Measurements from ENCODE around the gene MYO3B. TPM values are rescaled to one million over a fixed set of nuclear protein-coding genes. Genes with fewer than 3 reads are reported as not detected.

Gene MYO3B
- total and polyA plus RNA-seq, 2 of the 8 experiments (the other 6 are each of a cell fraction or from before 2014, with no cell fraction given), result 0.17 to 0.19 TPM

- Histone ChIP-seq H2BK20ac (ENCODE audit: low read length) (0 out of 2 replicates have a peak overlapping the region, but pooled peaks have one; percentile 80), H4K8ac (ENCODE audit: extremely low read depth, insufficient read depth, low read length) (no peak overlapping the region), H2BK5ac (ENCODE audit: low read depth, low read length) (no peak overlapping the region), H2BK15ac (ENCODE audit: low read length) (no peak overlapping the region), H3K4me2 (ENCODE audit: insufficient read depth in 1 of 2, low read depth in 2 of 2, low read length in 2 of 2) (no peak overlapping the region), H3K9ac (replicated peaks in 1 of 4; ENCODE audit: extremely low read depth in 1 of 4, low read depth in 3 of 4, low read length in 3 of 4) (no peak overlapping the region), H3K4me3 (ENCODE audit: extremely low read depth in 1 of 4, insufficient read depth in 2 of 4, low read depth in 3 of 4, low read length in 4 of 4) (no peak overlapping the region), H3K18ac (ENCODE audit: extremely low read depth, low read length) (no peak overlapping the region), H3K27me3 (replicated peaks in 1 of 4; ENCODE audit: control insufficient read depth in 3 of 4, extremely low read depth in 1 of 4, insufficient read depth in 3 of 4, low read length in 3 of 4) (no peaks in the 10 kb centered on the region), H4K91ac (replicated peaks; ENCODE audit: insufficient read length, low read length) (no peak overlapping the region), H2AFZ (ENCODE audit: low read length) (0 out of 2 replicates have a peak overlapping the region, but pooled peaks have one; percentile 25), H2BK12ac (ENCODE audit: low read depth, low read length) (no peak overlapping the region), H3K14ac (ENCODE audit: insufficient read length) (no peak overlapping the region), H3K36me3 (ENCODE audit: control insufficient read depth in 2 of 4, insufficient read depth in 4 of 4, low read length in 3 of 4) (no peaks in the 10 kb centered on the region; a peak in 1 of 8 replicates), H3K79me2 (ENCODE audit: control insufficient read depth in 1 of 2, insufficient read depth in 2 of 2, low read length in 2 of 2) (no peaks in the 10 kb centered on the region), H3K23ac (ENCODE audit: insufficient read length) (no peak overlapping the region), H2AK5ac (ENCODE audit: low read depth, low read length) (no peak overlapping the region), H2BK120ac (replicated peaks; ENCODE audit: low read depth, low read length) (no peak overlapping the region), H3K56ac (replicated peaks; ENCODE audit: insufficient read length, low read depth, low read length) (no peak overlapping the region), H4K5ac (ENCODE audit: insufficient read length, low read depth, low read length) (no peak overlapping the region), H3K27ac (ENCODE audit: low read depth, low read length) (no peak overlapping the region), H3K4me1 (replicated peaks in 1 of 4; ENCODE audit: control insufficient read depth in 3 of 4, insufficient read depth in 4 of 4, low read length in 3 of 4) (no peaks in the 10 kb centered on the region), H3K23me2 (ENCODE audit: low read depth, low read length) (no peaks in the 10 kb centered on the region), H3K9me3 (ENCODE audit: insufficient read depth in 2 of 2, low read depth in 1 of 2, low read length in 1 of 2) (peaks cover 0 to 10% of the 10 kb centered on the region in 2 experiments; a peak in 2 of 4 replicates), H3K79me1 (ENCODE audit: low read depth, low read length) (no peaks in the 10 kb centered on the region), H3K4ac (replicated peaks; ENCODE audit: insufficient read length, low read depth, low read length) (no peak overlapping the region), H4K20me1 (replicated peaks in 1 of 2; ENCODE audit: control insufficient read depth in 1 of 2, insufficient read depth in 2 of 2, low read length in 2 of 2) (no peaks in the 10 kb centered on the region)
- DNase-seq (ENCODE audit: low read depth in 1 of 2, low spot score in 2 of 2) (no peak), FAIRE-seq (no peak)
- POLR2A ChIA-PET (ENCODE audit: partially characterized antibody), result no interaction called here
- CTCF ChIA-PET (ENCODE audit: partially characterized antibody), result no interaction called here
- TF ChIP-seq CHD1 (IDR thresholded peaks at IDR 0.05; ENCODE audit: low read depth, low read length), result no peak
- no peak for TF ChIP-seq BRCA1 (IDR thresholded peaks at IDR 0.05; ENCODE audit: low read depth, low read length)
- TF ChIP-seq MAFK (IDR thresholded peaks at IDR 0.05; ENCODE audit: low read depth, low read length), result no peak
- no peak for TF ChIP-seq EZH2 (IDR thresholded peaks at IDR 0.05; ENCODE audit: low read depth, low read length, severe bottlenecking)
- TF ChIP-seq CHD2 (IDR thresholded peaks at IDR 0.05; ENCODE audit: low read length), result no peak
- no peak for TF ChIP-seq RNF2 (IDR thresholded peaks at IDR 0.05; ENCODE audit: borderline replicate concordance, low read depth, low read length, missing control alignments, poor library complexity, severe bottlenecking)
- no peak for TF ChIP-seq USF2 (IDR thresholded peaks at IDR 0.05; ENCODE audit: low read length)
- TF ChIP-seq YY1 (IDR thresholded peaks at IDR 0.05; ENCODE audit: low read depth, low read length), result no peak
- no peak for TF ChIP-seq TAF1 (IDR thresholded peaks at IDR 0.05; ENCODE audit: low read depth, low read length)
- TF ChIP-seq HDAC6 (IDR thresholded peaks at IDR 0.05; ENCODE audit: low read depth, low read length), result no peak
- TF ChIP-seq, protein P1, sequence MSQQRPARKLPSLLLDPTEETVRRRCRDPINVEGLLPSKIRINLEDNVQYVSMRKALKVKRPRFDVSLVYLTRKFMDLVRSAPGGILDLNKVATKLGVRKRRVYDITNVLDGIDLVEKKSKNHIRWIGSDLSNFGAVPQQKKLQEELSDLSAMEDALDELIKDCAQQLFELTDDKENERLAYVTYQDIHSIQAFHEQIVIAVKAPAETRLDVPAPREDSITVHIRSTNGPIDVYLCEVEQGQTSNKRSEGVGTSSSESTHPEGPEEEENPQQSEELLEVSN (IDR thresholded peaks at IDR 0.05), result no peak
- TF ChIP-seq SIRT6 (IDR thresholded peaks at IDR 0.05; ENCODE audit: low read length), result no peak
- no peak for TF ChIP-seq ASH2L (IDR thresholded peaks at IDR 0.05; ENCODE audit: low read length)
- TF ChIP-seq SP4 (IDR thresholded peaks at IDR 0.05; ENCODE audit: low read length), result no peak
- TF ChIP-seq CEBPB (IDR thresholded peaks at IDR 0.05; ENCODE audit: low read depth, low read length), result no peak
Measured at GRCh38 chr2:170189757-170190156, 11.8 kb downstream of the MYO3B start.
